ENCODE measurements around the gene DCN.

GRCh38 chr12:91216871-91217270 is 34.3 kb upstream of the DCN start:
- TF ChIP-seq, protein P1, sequence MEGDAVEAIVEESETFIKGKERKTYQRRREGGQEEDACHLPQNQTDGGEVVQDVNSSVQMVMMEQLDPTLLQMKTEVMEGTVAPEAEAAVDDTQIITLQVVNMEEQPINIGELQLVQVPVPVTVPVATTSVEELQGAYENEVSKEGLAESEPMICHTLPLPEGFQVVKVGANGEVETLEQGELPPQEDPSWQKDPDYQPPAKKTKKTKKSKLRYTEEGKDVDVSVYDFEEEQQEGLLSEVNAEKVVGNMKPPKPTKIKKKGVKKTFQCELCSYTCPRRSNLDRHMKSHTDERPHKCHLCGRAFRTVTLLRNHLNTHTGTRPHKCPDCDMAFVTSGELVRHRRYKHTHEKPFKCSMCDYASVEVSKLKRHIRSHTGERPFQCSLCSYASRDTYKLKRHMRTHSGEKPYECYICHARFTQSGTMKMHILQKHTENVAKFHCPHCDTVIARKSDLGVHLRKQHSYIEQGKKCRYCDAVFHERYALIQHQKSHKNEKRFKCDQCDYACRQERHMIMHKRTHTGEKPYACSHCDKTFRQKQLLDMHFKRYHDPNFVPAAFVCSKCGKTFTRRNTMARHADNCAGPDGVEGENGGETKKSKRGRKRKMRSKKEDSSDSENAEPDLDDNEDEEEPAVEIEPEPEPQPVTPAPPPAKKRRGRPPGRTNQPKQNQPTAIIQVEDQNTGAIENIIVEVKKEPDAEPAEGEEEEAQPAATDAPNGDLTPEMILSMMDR (IDR thresholded peaks at IDR 0.05) = no peak
- no peak for TF ChIP-seq EZH2 (IDR thresholded peaks at IDR 0.05)
- TF ChIP-seq EZH2phosphoT487 (IDR thresholded peaks at IDR 0.05) = no peak

Data from neural progenitor cell (in vitro differentiated cells).